ENCODE results near the gene CDH24. TPM values are rescaled to one million over a fixed set of nuclear protein-coding genes. Genes with fewer than 3 reads are reported as not detected.

Gene CDH24
- polyA plus RNA-seq, 10 donors: 2.8 to 5.5 (median 3.8) TPM

Other genes with a start within 250 kb of the CDH24 start
- gene SLC7A7, start 242.1 kb downstream of the CDH24 start, polyA plus RNA-seq (ENCODE audit: insufficient read length in 10 of 10): 10 to 100 TPM; 19.5 to 31.4 (median 25.9) TPM
- gene MRPL52, start 227.6 kb downstream of the CDH24 start, polyA plus RNA-seq (ENCODE audit: insufficient read length in 10 of 10): 10 to 100 TPM; 52.4 to 74.3 (median 64.1) TPM
- 100 to 1,000 TPM; 138 to 238 (median 186) TPM for gene MMP14, start 220.9 kb downstream of the CDH24 start, polyA plus RNA-seq (ENCODE audit: insufficient read length in 10 of 10)
- gene LRP10, start 185.8 kb downstream of the CDH24 start, polyA plus RNA-seq (ENCODE audit: insufficient read length in 10 of 10): 10 to 100 TPM; 31.1 to 47.0 (median 41.9) TPM
- gene REM2, start 174.3 kb downstream of the CDH24 start, polyA plus RNA-seq (ENCODE audit: insufficient read length in 10 of 10): under 1 TPM in 8 of 10 donors, not detected in 2; 0.09 to 0.16 (median 0.13) TPM
- gene RBM23, start 138.4 kb downstream of the CDH24 start, polyA plus RNA-seq (ENCODE audit: insufficient read length in 10 of 10): 10 to 100 TPM; 49.2 to 64.7 (median 54.2) TPM
- 10 to 100 TPM; 50.8 to 88.7 (median 68.7) TPM for gene PRMT5, start 128.1 kb downstream of the CDH24 start, polyA plus RNA-seq (ENCODE audit: insufficient read length in 10 of 10)
- gene HAUS4, start 100.4 kb downstream of the CDH24 start, polyA plus RNA-seq (ENCODE audit: insufficient read length in 10 of 10): 10 to 100 TPM; 28.3 to 43.9 (median 36.7) TPM
- 10 to 100 TPM; 27.1 to 54.6 (median 41.4) TPM for gene AJUBA, start 75.0 kb downstream of the CDH24 start, polyA plus RNA-seq (ENCODE audit: insufficient read length in 10 of 10)
- gene C14orf93, start 47.4 kb downstream of the CDH24 start, polyA plus RNA-seq (ENCODE audit: insufficient read length in 10 of 10): 10 to 100 TPM in 6 of 10 donors, 1 to 10 TPM in 4; 8.4 to 13.8 (median 10.5) TPM
- gene PSMB5, start 22.6 kb downstream of the CDH24 start, polyA plus RNA-seq (ENCODE audit: insufficient read length in 10 of 10): 100 to 1,000 TPM; 181 to 282 (median 212) TPM
- gene PSMB11, start 15.3 kb downstream of the CDH24 start, polyA plus RNA-seq (ENCODE audit: insufficient read length in 10 of 10): not detected
- 100 to 1,000 TPM; 103 to 183 (median 143) TPM for gene ACIN1, start 37.6 kb upstream of the CDH24 start, polyA plus RNA-seq (ENCODE audit: insufficient read length in 10 of 10)
- 10 to 100 TPM; 43.6 to 66.0 (median 52.5) TPM for gene C14orf119, start 38.0 kb upstream of the CDH24 start, polyA plus RNA-seq (ENCODE audit: insufficient read length in 10 of 10)
- gene CIROP, start 47.5 kb upstream of the CDH24 start, polyA plus RNA-seq (ENCODE audit: insufficient read length in 10 of 10): not detected
- gene CEBPE, start 61.7 kb upstream of the CDH24 start, polyA plus RNA-seq (ENCODE audit: insufficient read length in 10 of 10): under 1 TPM in 6 of 10 donors, not detected in 4; 0.13 to 0.25 (median 0.18) TPM
- gene SLC7A8, start 126.1 kb upstream of the CDH24 start, polyA plus RNA-seq (ENCODE audit: insufficient read length in 10 of 10): 10 to 100 TPM in 2 of 10 donors, 1 to 10 TPM in 8; 3.5 to 15.3 (median 4.0) TPM
- gene RNF212B, start 180.4 kb upstream of the CDH24 start, polyA plus RNA-seq (ENCODE audit: insufficient read length in 10 of 10): under 1 TPM in 3 of 10 donors, not detected in 7; 0.28 to 0.80 (median 0.35) TPM
- 10 to 100 TPM in 5 of 10 donors, 1 to 10 TPM in 5; 8.1 to 11.5 (median 9.8) TPM for gene HOMEZ, start 228.6 kb upstream of the CDH24 start, polyA plus RNA-seq (ENCODE audit: insufficient read length in 10 of 10)
- 10 to 100 TPM in 8 of 10 donors, 1 to 10 TPM in 2; 9.4 to 24.3 (median 13.4) TPM for gene PPP1R3E, start 245.3 kb upstream of the CDH24 start, polyA plus RNA-seq (ENCODE audit: insufficient read length in 10 of 10)
- gene BCL2L2, start 249.3 kb upstream of the CDH24 start, polyA plus RNA-seq (ENCODE audit: insufficient read length in 10 of 10): 10 to 100 TPM; 28.1 to 36.6 (median 30.8) TPM